ENCODE results near the gene ADAMTS7. TPM values are rescaled to one million over a fixed set of nuclear protein-coding genes. Genes with fewer than 3 reads are reported as not detected.
A peak's percentile ranks its signal among the peaks of the same experiment; 100 is the strongest.
"Not testable (repeated sequence)": the region's sequence is repeated elsewhere in the genome, so short reads cannot be mapped to it uniquely, and the experiment has no call there.

The ADAMTS7 gene
- total RNA-seq, 5 donors from 2014 or later (not counting 1 experiment from before 2014, with no cell fraction given) = 0.79 to 2.3 (median 1.0) TPM; not detected in 2

DNA sequence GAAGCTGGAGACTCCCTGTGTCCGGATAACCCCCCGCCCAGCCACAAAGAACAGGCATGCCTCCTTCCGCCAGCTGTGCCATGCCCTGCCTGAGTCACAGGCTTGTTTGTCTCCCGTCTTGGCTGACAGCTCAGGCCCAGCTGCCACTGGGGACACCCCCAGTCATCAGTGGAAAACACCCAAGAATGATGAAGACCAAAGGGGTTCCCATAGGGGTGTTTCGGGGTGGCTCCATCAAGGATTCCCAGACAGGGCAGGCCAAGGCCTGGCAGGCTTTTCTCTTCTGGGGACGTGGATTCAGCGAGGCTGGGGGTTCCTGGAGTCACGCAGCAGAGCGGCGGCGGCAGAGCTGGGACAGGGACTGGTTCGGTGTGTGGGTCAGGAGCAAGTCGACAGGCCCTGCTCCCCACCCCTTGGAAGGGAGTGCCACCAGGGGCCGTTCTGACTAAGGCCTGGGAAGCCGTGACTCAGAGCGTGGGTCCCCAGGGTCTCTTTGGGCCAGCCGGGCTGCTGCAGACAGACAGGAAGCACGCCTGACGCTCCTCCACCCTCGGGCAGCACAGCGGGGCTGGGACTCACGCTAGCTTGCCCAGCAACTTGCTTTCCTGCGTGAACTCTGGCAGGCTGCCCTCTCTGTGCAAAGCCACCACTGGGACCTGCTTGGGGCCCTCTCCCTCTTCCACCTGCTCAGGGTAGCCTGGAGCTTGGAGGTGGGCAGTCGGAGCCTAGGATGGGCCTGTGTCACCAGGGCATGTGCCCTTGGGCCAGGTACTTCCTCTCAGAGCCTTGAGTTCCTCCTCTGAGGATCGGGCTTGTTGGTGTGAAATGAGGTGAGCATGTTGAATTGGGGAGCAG is 54.3 kb downstream of the ADAMTS7 start:
- POLR2A ChIA-PET; H3K27ac ChIP-seq (ENCODE audit: low read length); H3K9me3 ChIP-seq; H3K27me3 Mint-ChIP-seq; H3K9me3 Mint-ChIP-seq; H3K4me3 Mint-ChIP-seq; H3K36me3 Mint-ChIP-seq; H3K27me3 ChIP-seq (replicated peaks in 1 of 2; ENCODE audit: control insufficient read depth in 2 of 2, extremely low read depth in 1 of 2, insufficient read depth in 2 of 2, low read length in 1 of 2); H3K36me3 ChIP-seq (ENCODE audit: control insufficient read depth in 2 of 2, extremely low read depth in 1 of 2, insufficient read depth in 1 of 2, low read length in 1 of 2); H3K4me3 ChIP-seq (ENCODE audit: control insufficient read depth in 1 of 2, extremely low read depth in 1 of 2, low read length in 1 of 2): not testable (repeated sequence)
- H3K4me1 Mint-ChIP-seq = peaks cover 14 to 29% (median 29%) of the 10 kb centered on the region in 3 donors
- WGBS (ENCODE audit: insufficient coverage) = 41% methylated on average over 17 of the region's 25 CpGs
- DNase-seq (peak in 5 of 35 experiments; percentile 23 to 31 (median 27)), ATAC-seq (replicated peaks in 1 of 4) (peak in 1 of 4 experiments; percentile 20)
- peaks cover 9 to 30% of the 10 kb centered on the region in 2 experiments for H3K4me1 ChIP-seq (ENCODE audit: control insufficient read depth in 1 of 2, extremely low read depth in 1 of 2, insufficient read depth in 2 of 2, low read length in 2 of 2)
- CTCF ChIA-PET = interaction anchor here in 1 of 2 donors (0.6 kb wide), 1 partner anchor 52 kb away, joined by 3 read pairs; no protein-coding TSS in a partner anchor
- H3K27ac Mint-ChIP-seq = peak overlapping the region; percentile 66 to 85

DNA sequence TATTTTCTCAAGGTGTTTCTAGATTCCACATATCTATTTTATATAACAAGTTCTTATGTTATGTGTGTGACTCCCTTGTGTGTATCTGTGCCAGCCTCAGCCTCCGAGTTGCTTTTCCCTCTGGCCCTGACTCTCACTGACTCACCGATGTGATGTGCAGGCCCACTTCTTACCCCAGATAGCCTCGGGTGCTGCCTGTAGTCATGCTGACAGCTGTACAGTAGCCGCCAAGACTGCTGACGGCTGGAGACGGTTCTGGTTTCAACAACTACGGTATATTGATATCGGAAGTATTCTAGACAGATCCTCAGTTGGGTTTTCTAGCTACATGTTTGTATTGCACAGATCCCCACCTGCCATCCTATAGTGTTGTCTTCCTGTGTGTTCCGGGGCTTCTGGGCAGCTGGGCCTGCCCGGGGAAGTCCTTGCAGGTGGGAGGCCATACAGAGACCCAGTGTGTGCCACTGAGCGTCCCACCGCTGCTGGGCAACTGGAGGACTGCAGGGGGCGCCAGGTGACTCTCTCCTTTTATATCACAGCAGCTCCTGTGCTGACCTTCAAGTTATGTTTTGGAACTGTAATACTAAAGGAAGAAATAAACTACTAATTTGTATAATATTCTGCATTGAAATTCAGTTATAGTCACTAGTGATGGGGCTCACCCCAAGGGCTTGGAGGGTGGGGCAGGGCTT is 55.2 kb downstream of the ADAMTS7 start:
- H3K27me3 Mint-ChIP-seq; H3K9me3 Mint-ChIP-seq; H3K4me3 Mint-ChIP-seq; H3K27ac ChIP-seq (ENCODE audit: low read length); H3K27ac Mint-ChIP-seq; H3K36me3 Mint-ChIP-seq; H3K27me3 ChIP-seq (replicated peaks in 1 of 2; ENCODE audit: control insufficient read depth in 2 of 2, extremely low read depth in 1 of 2, insufficient read depth in 2 of 2, low read length in 1 of 2); POLR2A ChIA-PET; H3K9me3 ChIP-seq; H3K4me3 ChIP-seq (ENCODE audit: control insufficient read depth in 1 of 2, extremely low read depth in 1 of 2, low read length in 1 of 2); H3K36me3 ChIP-seq (ENCODE audit: control insufficient read depth in 2 of 2, extremely low read depth in 1 of 2, insufficient read depth in 1 of 2, low read length in 1 of 2): not testable (repeated sequence)
- H3K4me1 ChIP-seq (ENCODE audit: control insufficient read depth in 1 of 2, extremely low read depth in 1 of 2, insufficient read depth in 2 of 2, low read length in 2 of 2) = peaks cover under 1 to 27% of the 10 kb centered on the region in 2 experiments
- H3K4me1 Mint-ChIP-seq = peaks cover 9 to 21% (median 19%) of the 10 kb centered on the region in 3 donors
- ATAC-seq (replicated peaks in 1 of 4) = peak in 3 of 4 experiments; percentile 37 to 66 (median 41)
- 78% methylated on average over 5 of the region's 13 CpGs for WGBS (ENCODE audit: insufficient coverage)
- peak in 20 of 35 experiments; percentile 15 to 53 (median 32) for DNase-seq
- CTCF ChIA-PET = interaction anchor here in 1 of 2 donors (0.6 kb wide), 1 partner anchor 53 kb away, joined by 3 read pairs; no protein-coding TSS in a partner anchor

DNA sequence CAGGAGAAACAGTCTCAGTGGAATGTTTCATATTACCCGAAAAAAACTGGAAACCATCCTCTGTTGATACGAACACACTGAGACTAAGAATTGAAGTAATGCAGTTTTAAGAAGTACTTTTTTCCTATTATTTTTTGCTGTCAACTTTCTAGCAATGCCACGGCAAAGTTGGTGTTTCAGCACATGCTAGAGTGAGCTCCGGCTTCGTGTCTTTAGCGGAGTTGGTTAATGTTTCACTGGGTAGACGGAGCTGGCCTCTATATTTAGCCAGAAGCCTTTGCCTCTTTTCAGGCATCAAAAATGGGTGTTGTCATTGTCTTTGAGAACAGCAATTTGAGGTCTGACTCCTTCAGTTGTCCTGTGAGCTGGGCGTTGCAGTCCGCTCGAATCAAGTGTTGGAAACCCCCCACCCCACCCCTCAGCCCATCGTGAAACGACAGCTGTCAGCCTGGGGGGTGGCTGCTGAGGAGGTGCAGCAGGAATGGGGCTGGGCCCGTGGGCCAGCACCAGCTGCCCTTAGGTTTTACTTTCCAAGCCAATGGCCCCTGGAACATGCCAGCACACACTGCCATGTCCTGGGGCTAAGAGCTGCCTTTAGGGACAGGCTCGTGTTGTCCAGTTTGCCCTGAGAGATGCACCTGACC is 56.5 kb downstream of the ADAMTS7 start:
- H3K9me3 Mint-ChIP-seq; CTCF ChIA-PET; H3K9me3 ChIP-seq; H3K27ac ChIP-seq (ENCODE audit: low read length); H3K36me3 ChIP-seq (ENCODE audit: control insufficient read depth in 2 of 2, extremely low read depth in 1 of 2, insufficient read depth in 1 of 2, low read length in 1 of 2); POLR2A ChIA-PET; H3K36me3 Mint-ChIP-seq; DNase-seq; H3K27me3 ChIP-seq (replicated peaks in 1 of 2; ENCODE audit: control insufficient read depth in 2 of 2, extremely low read depth in 1 of 2, insufficient read depth in 2 of 2, low read length in 1 of 2); H3K27me3 Mint-ChIP-seq; H3K27ac Mint-ChIP-seq; H3K4me3 ChIP-seq (ENCODE audit: control insufficient read depth in 1 of 2, extremely low read depth in 1 of 2, low read length in 1 of 2); ATAC-seq (replicated peaks in 1 of 4); H3K4me3 Mint-ChIP-seq: not testable (repeated sequence)
- 89% methylated on average over 7 of the region's 14 CpGs for WGBS (ENCODE audit: insufficient coverage)
- H3K4me1 ChIP-seq (ENCODE audit: control insufficient read depth in 1 of 2, extremely low read depth in 1 of 2, insufficient read depth in 2 of 2, low read length in 2 of 2) = peaks cover 0 to 22% of the 10 kb centered on the region in 2 experiments
- H3K4me1 Mint-ChIP-seq = peaks cover 14 to 20% (median 18%) of the 10 kb centered on the region in 3 donors

DNA sequence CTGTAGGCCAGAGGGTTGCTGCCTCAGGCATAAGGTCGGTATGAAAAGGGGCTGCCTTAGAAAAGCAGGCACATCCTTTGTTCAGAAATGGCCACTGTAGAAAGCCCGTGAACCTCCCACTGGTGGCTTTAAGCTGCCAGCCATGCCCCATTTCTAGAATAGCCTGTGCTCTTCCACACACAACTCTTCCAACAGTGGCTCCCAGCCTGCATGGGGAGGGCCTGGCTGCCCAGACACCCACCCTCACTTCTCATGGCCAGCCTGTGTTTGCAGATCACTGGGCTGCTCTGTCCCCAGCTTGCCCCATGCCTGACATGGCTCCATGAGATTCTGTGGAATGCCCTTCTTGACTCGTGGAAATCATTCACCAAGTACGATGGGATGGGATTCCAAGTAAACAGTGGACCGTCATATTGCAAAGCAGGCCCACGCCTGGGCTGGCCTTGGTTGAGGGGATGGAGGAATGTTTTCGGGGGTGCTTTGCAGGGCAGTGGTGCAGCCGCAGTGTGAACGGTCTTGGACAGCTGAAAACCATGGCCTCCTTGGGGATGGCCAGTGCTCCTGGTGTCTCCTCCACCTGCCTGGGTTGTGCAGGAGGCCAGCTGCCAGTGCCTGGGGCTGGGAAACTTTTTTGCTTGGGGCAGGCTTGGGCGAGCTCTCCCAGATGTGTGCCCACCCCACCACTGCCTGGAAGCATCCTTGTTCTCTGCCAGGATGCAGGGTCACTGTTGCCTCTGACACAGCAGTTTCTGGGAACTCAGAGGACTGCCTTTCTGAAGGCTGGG is 57.3 kb downstream of the ADAMTS7 start:
- H3K4me3 ChIP-seq (ENCODE audit: control insufficient read depth in 1 of 2, extremely low read depth in 1 of 2, low read length in 1 of 2); H3K27ac ChIP-seq (ENCODE audit: low read length); CTCF ChIA-PET: not testable (repeated sequence)

DNA sequence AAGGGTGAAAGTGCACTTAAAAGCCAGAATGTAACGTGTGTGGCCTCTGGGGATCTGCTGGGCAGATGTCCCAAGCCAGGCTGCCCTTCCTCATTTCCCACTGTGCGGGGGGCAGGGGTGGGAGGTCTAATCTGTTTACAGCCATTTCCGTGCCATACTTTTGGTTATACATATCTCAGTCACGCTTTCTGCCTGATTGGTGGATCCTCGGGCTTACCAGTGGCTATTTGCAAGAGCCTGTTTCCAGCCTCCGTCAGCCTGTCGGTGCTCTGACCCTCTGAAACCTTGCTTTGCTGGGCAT is 58.0 kb downstream of the ADAMTS7 start:
- ATAC-seq (replicated peaks in 1 of 4) = not testable (repeated sequence)

More for the DNA sequence above, 57.3 kb downstream of the ADAMTS7 start:
- peaks cover 0 to 22% of the 10 kb centered on the region in 2 experiments for H3K4me1 ChIP-seq (ENCODE audit: control insufficient read depth in 1 of 2, extremely low read depth in 1 of 2, insufficient read depth in 2 of 2, low read length in 2 of 2)
- H3K36me3 ChIP-seq (ENCODE audit: control insufficient read depth in 2 of 2, extremely low read depth in 1 of 2, insufficient read depth in 1 of 2, low read length in 1 of 2); H3K9me3 ChIP-seq; H3K4me3 Mint-ChIP-seq; DNase-seq; H3K9me3 Mint-ChIP-seq; H3K27me3 ChIP-seq (replicated peaks in 1 of 2; ENCODE audit: control insufficient read depth in 2 of 2, extremely low read depth in 1 of 2, insufficient read depth in 2 of 2, low read length in 1 of 2); H3K36me3 Mint-ChIP-seq; H3K27me3 Mint-ChIP-seq; POLR2A ChIA-PET; ATAC-seq (replicated peaks in 1 of 4); H3K27ac Mint-ChIP-seq: not testable (repeated sequence)
- H3K4me1 Mint-ChIP-seq = peaks cover 14 to 19% (median 16%) of the 10 kb centered on the region in 3 donors
- WGBS (ENCODE audit: insufficient coverage) = 87% methylated on average over 5 of the region's 10 CpGs

More for the DNA sequence above, 58.0 kb downstream of the ADAMTS7 start:
- H3K9me3 ChIP-seq; H3K4me3 ChIP-seq (ENCODE audit: control insufficient read depth in 1 of 2, extremely low read depth in 1 of 2, low read length in 1 of 2); H3K27ac Mint-ChIP-seq; H3K27me3 Mint-ChIP-seq; H3K27ac ChIP-seq (ENCODE audit: low read length); H3K4me3 Mint-ChIP-seq; H3K27me3 ChIP-seq (replicated peaks in 1 of 2; ENCODE audit: control insufficient read depth in 2 of 2, extremely low read depth in 1 of 2, insufficient read depth in 2 of 2, low read length in 1 of 2); H3K36me3 ChIP-seq (ENCODE audit: control insufficient read depth in 2 of 2, extremely low read depth in 1 of 2, insufficient read depth in 1 of 2, low read length in 1 of 2); CTCF ChIA-PET; H3K9me3 Mint-ChIP-seq; H3K36me3 Mint-ChIP-seq; DNase-seq: not testable (repeated sequence)
- WGBS (ENCODE audit: insufficient coverage) = 60% methylated on average over 1 of the region's 7 CpGs
- POLR2A ChIA-PET = interaction anchor here in 1 of 2 donors (0.6 kb wide), 1 partner anchor 119 kb away, joined by 5 read pairs; no protein-coding TSS in a partner anchor
- peaks cover 14 to 18% (median 15%) of the 10 kb centered on the region in 3 donors for H3K4me1 Mint-ChIP-seq
- H3K4me1 ChIP-seq (ENCODE audit: control insufficient read depth in 1 of 2, extremely low read depth in 1 of 2, insufficient read depth in 2 of 2, low read length in 2 of 2) = peaks cover 0 to 22% of the 10 kb centered on the region in 2 experiments
